K562 (cell line): ENCODE measurements around the gene HLA-DMB. TPM values are rescaled to one million over a fixed set of nuclear protein-coding genes. Genes with fewer than 3 reads are reported as not detected.

Source experiments
- ARID2 ChIP-seq: fragments of 450-650 bp; IDR thresholded peaks from 2 replicates; pipeline ENCODE4 v1.6.1; 2017; ENCODE audit warnings: antibody characterized with exemption, mild to moderate bottlenecking
- CHD2 ChIP-seq: IDR thresholded peaks from 2 replicates; pipeline ENCODE4 v1.6.1; 2011; ENCODE audit warnings: low read depth, low read length
- EHMT2 ChIP-seq: fragments of 450-650 bp; IDR thresholded peaks from 2 replicates; pipeline ENCODE4 v1.6.1; 2018; ENCODE audit warnings: antibody characterized with exemption
- ELK3 ChIP-seq: fragments of 450-650 bp; formaldehyde crosslinking; IDR thresholded peaks from 2 replicates; pipeline ENCODE4 v1.4.0; 2020; ENCODE audit warnings: mild to moderate bottlenecking
- FOXJ2 ChIP-seq: fragments of 200-800 bp; sonication (Bioruptor generic); IDR thresholded peaks from 2 replicates; pipeline ENCODE4 v1.6.1; 2016; ENCODE audit warnings: missing genetic modification characterization, missing compliant biosample characterization
- HMGN3 ChIP-seq: IDR thresholded peaks from 2 replicates; pipeline ENCODE4 v1.6.1; 2011; ENCODE audit warnings: borderline replicate concordance, low read depth, mild to moderate bottlenecking, mixed read lengths, low read length; ENCODE audit not compliant: insufficient read length; ENCODE audit errors: extremely low read depth
- KAT8 ChIP-seq: fragments of 450-650 bp; IDR thresholded peaks from 2 replicates; pipeline ENCODE4 v1.6.1; 2016; ENCODE audit warnings: low read depth, mild to moderate bottlenecking
- MEF2A ChIP-seq: IDR thresholded peaks from 2 replicates; pipeline ENCODE4 v1.6.1; 2011; ENCODE audit warnings: low read depth, mild to moderate bottlenecking, low read length, moderate library complexity; ENCODE audit not compliant: control insufficient read depth
- NR4A1 ChIP-seq, 2 experiments: fragments of 250-450 bp in 1 of 2; fragments of 450-650 bp in 1 of 2; sonication (Bioruptor Pico) in 1 of 2; IDR thresholded peaks; 2 replicates each; pipeline versions ENCODE4 v1.4.0 to v1.6.1; 2016 to 2020; ENCODE audit warnings: mild to moderate bottlenecking in 2 of 2, missing compliant biosample characterization in 1 of 2, missing genetic modification characterization in 1 of 2, moderate library complexity in 1 of 2
- PCBP1 ChIP-seq: fragments of 200-400 bp; formaldehyde crosslinking; IDR thresholded peaks from 2 replicates; pipeline ENCODE4 v1.6.1; 2018; ENCODE audit warnings: mild to moderate bottlenecking, low read depth, low read length; ENCODE audit not compliant: poor library complexity, severe bottlenecking
- REST ChIP-seq, 2 experiments: fragments of 450-650 bp; formaldehyde crosslinking in 1 of 2; IDR thresholded peaks; 2 replicates each; pipeline versions ENCODE4 v1.4.0 to v1.6.1; 2014 to 2020; ENCODE audit warnings: mild to moderate bottlenecking in 2 of 2, borderline replicate concordance in 1 of 2, low read depth in 1 of 2
- ZNF408 ChIP-seq: fragments of 250-450 bp; sonication (Bioruptor Pico); IDR thresholded peaks from 2 replicates; pipeline ENCODE4 v1.4.0; 2020; ENCODE audit warnings: low read depth, mild to moderate bottlenecking, moderate library complexity
- ZNF740 ChIP-seq, 3 experiments: fragments of 200-800 bp in 1 of 3; sonication (Bioruptor generic) in 1 of 3; sonication (generic) in 1 of 3; formaldehyde crosslinking in 1 of 3; IDR thresholded peaks; 2 replicates each; pipeline versions ENCODE4 v1.6.1 to v1.8.0; 2016 to 2022; ENCODE audit warnings: mild to moderate bottlenecking in 2 of 3, missing compliant biosample characterization in 2 of 3, missing genetic modification characterization in 2 of 3, missing genetic modification reagents in 1 of 3
- polyA plus RNA-seq, 8 experiments: library from polyadenylated mRNA; depleted of rRNA in 4 of 8; stranded (reverse) in 5 of 8; unstranded in 3 of 8; fragments of >200 nt; fragmentation: Nextera tagmentation in 2 of 8; fragmentation: Illumina TruSeq in 1 of 8; extraction: Ambion mirVana in 2 of 8; extraction: Trizol in 1 of 8; gene quantifications; 2 replicates each; pipeline versions ENCODE4 v1.2.1 to v1.2.3, GENCODE V29; 2011 to 2014; ENCODE audit warnings: inconsistent platforms in 1 of 8, missing spikeins in 1 of 8
- total RNA-seq, 7 experiments: library from RNA; depleted of rRNA in 6 of 7; stranded (reverse); fragments of >200 nt in 6 of 7; fragmentation: Illumina TruSeq in 2 of 7; extraction: Trizol in 2 of 7; gene quantifications; 2 replicates each; pipeline versions ENCODE4 v1.2.1 to v1.2.3, GENCODE V29; 2011 to 2021; ENCODE audit warnings: low replicate concordance in 1 of 7

Gene HLA-DMB
- total and polyA plus RNA-seq, 9 of the 15 experiments (the other 6 are each of a cell fraction or from before 2014, with no cell fraction given), result 0.38 TPM; not detected in 8

- 0 out of 2 replicates have a peak, but pooled peaks have one; percentile 41 for TF ChIP-seq NR4A1 (CRISPR knock-in tag; IDR thresholded peaks at IDR 0.05)
- TF ChIP-seq NR4A1 (tag; IDR thresholded peaks at IDR 0.05), result no peak; the same call in 1 of the 2 replicates
- TF ChIP-seq FOXJ2 (tag), result peak; percentile 86
- TF ChIP-seq ZNF740 (CRISPR knock-in tag; IDR thresholded peaks at IDR 0.05), result peak; percentile 91; the same call in 1 of the 2 replicates
- TF ChIP-seq ZNF740 (tag; IDR thresholded peaks at IDR 0.05), result peak in 1 of 2 experiments; percentile 98; a peak in 2 of 4 replicates
- TF ChIP-seq ELK3 (CRISPR knock-in tag), result no peak
- 0 out of 2 replicates have a peak, but pooled peaks have one; percentile 10 for TF ChIP-seq ARID2
- peak; percentile 94 for TF ChIP-seq PCBP1
- TF ChIP-seq HMGN3, result peak; percentile 38
- no peak for TF ChIP-seq ZNF408 (CRISPR knock-in tag)
- 0 out of 2 replicates have a peak, but pooled peaks have one; percentile 12 for TF ChIP-seq MEF2A
- TF ChIP-seq EHMT2, result peak; percentile 24; the same call in 1 of the 2 replicates
- peak; percentile 29 for TF ChIP-seq REST (IDR thresholded peaks at IDR 0.05; ENCODE audit: borderline replicate concordance)
- TF ChIP-seq REST (CRISPR knock-in tag; IDR thresholded peaks at IDR 0.05; ENCODE audit: low read depth), result no peak
- peak; percentile 69 for TF ChIP-seq CHD2
- 0 out of 2 replicates have a peak, but pooled peaks have one; percentile 60 for TF ChIP-seq KAT8
Observed at GRCh38 chr6:32970413-32971241, 29.8 kb upstream of the HLA-DMB start (continued).
